HG03175 (cell line): ENCODE measurements around the gene TFAM.
A peak's percentile ranks its signal among the peaks of the same experiment; 100 is the strongest.
"Not testable (repeated sequence)": the region's sequence is repeated elsewhere in the genome, so short reads cannot be mapped to it uniquely, and the experiment has no call there.

Experiments
- ATAC-seq: cut with Tn5 transposase; IDR thresholded peaks from one replicate; pipeline ENCODE4 v1.9.1; 2021; ENCODE audit warnings: mild to moderate bottlenecking, moderate library complexity; ENCODE audit not compliant: unreplicated experiment

TFAM gene

GRCh38 chr10:58372607-58373441 is 12.4 kb upstream of the TFAM start:
- ATAC-seq, result peak; percentile 69

GRCh38 chr10:58373442-58373827 is 11.8 kb upstream of the TFAM start:
- no peak for ATAC-seq

GRCh38 chr10:58382489-58382995 is 2.7 kb upstream of the TFAM start:
- ATAC-seq, result no peak

- peak; percentile 70 for ATAC-seq
These were observed 1.1 kb upstream of the TFAM start for GRCh38 chr10:58384095-58384494.

- peak; percentile 1 for ATAC-seq
These were observed 639 bp upstream of the TFAM start for GRCh38 chr10:58384544-58384998.

GRCh38 chr10:58385784-58386112 is 538 bp downstream of the TFAM start:
- peak; percentile 5 for ATAC-seq

- no peak for ATAC-seq
These were observed 3.8 kb downstream of the TFAM start for GRCh38 chr10:58389024-58389423.

- no peak for ATAC-seq
These were observed 8.1 kb downstream of the TFAM start for GRCh38 chr10:58393317-58393716.

- no peak for ATAC-seq
These were observed 9.3 kb downstream of the TFAM start for GRCh38 chr10:58394471-58394870.

GRCh38 chr10:58396057-58396456 is 10.8 kb downstream of the TFAM start:
- no peak for ATAC-seq

GRCh38 chr10:58397830-58398229 is 12.6 kb downstream of the TFAM start:
- no peak for ATAC-seq

GRCh38 chr10:58399410-58399809 is 14.2 kb downstream of the TFAM start:
- ATAC-seq, result no peak

GRCh38 chr10:58400609-58401008 is 15.4 kb downstream of the TFAM start:
- no peak for ATAC-seq

- no peak for ATAC-seq
These were observed 18.8 kb downstream of the TFAM start for GRCh38 chr10:58404001-58404400.

- no peak for ATAC-seq
These were observed 24.9 kb downstream of the TFAM start for GRCh38 chr10:58409956-58410610.

GRCh38 chr10:58412502-58412961 is 27.3 kb downstream of the TFAM start:
- no peak for ATAC-seq

- ATAC-seq, result no peak
These were observed 29.2 kb downstream of the TFAM start for GRCh38 chr10:58414270-58415041.

GRCh38 chr10:58415757-58416156 is 30.5 kb downstream of the TFAM start:
- ATAC-seq, result no peak

GRCh38 chr10:58417902-58418301 is 32.7 kb downstream of the TFAM start:
- not testable (repeated sequence) for ATAC-seq

- no peak for ATAC-seq
These were observed 39.0 kb downstream of the TFAM start for GRCh38 chr10:58424176-58424575.

GRCh38 chr10:58428436-58428835 is 43.2 kb downstream of the TFAM start:
- not testable (repeated sequence) for ATAC-seq
